Anterior cingulate cortex (tissue), 58 donors: ENCODE results near the gene CPHXL.

Source experiments
- DNase-seq, 58 donors: peaks; one replicate each; lab custom pipeline; 2025; lab: John Stamatoyannopoulos, UW

CPHXL gene

DNA sequence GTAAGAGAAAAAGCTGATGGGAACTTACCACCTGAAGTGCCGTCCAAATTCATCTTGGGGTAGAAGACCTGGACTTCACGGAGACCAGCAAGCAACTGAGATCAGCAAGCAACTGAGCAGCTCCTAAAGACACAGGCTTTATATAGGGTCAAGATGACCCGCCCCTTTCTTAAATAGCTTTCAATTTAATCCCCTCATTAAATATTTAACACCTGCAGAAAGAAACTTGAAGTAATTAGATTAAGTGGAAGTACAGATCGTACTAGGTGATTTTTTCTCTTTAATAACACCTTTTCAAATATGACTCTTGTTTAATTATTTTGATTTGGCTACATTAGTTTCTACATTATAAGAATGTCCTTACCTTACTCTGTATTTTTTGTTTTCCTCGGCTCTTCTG lies at the start of gene CPHXL:
Gene CPHXL, minus strand, starts transcription at position 101 of the 400 bp plus-strand sequence. Its CDS starts 48 bp downstream, at position 53.
- no peak for DNase-seq

DNA sequence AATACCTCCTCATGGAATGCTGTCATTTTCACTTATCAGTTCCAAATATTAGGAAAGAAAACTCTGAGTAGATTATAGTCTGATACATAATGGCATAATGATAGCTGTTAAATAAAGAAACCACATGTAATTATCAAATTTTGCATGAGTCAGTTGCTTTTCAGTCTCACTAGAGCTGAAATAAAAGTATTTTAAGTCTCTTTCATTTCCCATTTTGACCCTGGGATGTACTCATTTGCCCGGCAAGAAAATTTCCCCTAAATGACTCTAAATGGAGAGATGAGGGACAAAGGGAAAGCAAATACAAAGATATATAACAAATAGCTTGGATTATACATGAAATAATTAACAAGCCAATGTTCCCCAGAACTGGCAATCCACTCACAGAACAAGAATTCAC lies 47.9 kb upstream of the CPHXL start:
- DNase-seq = no peak

DNA sequence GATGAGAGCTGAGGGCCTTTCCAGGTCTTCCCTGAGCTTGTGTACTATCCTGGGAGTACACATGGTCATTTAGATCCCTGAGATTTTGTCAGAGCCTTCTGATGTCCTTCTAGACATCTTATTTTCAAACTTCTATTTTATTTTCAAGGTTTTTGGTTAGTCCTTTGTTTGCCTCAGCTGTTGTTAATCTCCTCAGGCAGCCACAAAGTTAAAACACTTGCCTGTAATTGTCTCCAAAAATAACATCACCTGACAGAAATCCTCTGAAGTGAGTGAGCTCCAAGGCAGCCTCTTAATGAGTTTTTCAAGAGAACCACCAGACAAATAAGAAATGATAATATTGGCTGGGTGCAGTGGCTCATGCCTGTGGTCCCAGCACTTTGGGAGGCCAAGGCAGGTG lies 43.8 kb upstream of the CPHXL start:
- DNase-seq = no peak

DNA sequence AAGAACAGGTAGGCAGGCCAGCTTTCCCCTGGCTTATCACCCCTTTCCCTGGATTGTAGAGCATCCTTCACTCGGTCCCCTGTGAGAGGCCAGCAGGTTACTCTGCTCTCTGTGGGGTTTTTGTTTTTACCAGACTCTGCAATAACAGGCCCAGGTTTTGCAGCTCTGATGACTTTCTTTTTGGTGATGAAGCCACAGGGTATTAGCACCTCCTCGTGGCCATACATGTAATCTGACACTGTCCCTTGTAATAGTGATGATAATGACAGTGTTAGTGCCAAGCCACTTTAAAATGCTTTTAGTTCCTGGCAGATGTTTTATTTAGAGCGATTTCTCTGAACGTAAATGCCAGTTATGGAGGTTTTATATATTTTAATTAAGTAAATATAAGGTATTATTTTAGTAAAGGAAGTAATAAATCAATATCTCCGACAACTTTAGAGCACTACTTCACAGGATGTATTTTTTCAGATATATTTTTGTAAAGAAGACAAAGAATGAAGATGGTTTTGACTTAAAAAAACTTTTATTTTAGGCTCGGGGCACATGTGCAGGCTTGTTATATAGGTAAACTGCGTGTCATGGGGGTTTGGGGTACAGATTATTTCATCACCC lies 38.0 kb upstream of the CPHXL start:
- DNase-seq = peak in 47 of 58 donors; percentile 2 to 69 (median 31)

DNA sequence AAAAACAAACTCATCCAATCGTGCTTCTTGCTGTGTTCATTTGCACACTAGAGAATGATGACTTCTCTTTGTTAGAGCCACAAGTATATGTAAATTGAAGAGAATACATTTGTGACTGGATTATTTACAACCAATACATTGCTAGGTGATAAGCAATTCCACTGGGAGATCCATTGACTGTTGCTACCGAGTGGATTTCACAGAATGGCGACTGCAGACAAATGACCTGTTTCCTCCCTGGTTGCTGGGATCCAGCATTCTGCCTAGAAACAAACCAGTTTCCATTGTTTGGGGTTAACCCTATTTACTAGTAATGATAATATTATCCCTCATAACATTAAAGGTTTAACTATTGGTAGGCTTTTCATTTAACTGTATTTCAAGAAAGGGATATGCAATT lies 36.9 kb upstream of the CPHXL start:
- DNase-seq = no peak

DNA sequence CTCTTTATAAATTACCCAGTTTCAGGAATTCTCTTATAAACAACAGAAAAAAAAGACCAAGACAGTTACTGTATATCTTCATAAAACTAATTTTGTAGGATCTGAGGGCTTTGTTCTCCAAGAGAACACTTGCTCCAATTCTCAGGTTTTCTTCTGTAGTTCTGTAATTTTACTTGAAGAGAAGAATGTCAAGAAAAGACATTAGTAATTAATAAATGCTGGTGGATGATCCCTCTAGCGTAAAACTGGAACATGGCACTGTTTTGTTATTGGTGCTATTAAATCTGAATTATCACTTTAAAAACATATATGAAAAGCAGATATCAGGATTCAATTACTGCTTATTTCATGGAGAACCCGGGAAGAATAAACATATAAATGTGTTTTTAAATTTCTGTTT lies 36.5 kb upstream of the CPHXL start:
- no peak for DNase-seq

DNA sequence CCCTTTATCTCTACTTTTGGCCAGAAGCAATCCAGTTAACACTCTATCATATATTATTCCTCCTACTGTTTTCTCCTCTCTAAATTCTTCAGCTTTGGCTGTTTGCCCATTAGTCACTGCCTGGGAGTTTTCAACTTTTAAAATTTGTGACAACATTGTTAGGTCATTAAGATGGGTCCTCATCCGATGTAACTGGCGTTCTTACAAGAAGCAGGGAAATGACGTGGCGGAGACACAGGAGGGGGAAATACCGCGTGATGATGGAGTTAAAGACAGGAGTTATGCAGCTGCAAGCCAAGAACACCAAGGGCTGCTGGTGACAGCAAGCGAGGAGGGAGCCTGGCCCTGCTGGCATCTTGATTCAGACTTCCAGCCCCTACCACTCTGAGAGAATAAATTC lies 34.8 kb upstream of the CPHXL start:
- DNase-seq = no peak

DNA sequence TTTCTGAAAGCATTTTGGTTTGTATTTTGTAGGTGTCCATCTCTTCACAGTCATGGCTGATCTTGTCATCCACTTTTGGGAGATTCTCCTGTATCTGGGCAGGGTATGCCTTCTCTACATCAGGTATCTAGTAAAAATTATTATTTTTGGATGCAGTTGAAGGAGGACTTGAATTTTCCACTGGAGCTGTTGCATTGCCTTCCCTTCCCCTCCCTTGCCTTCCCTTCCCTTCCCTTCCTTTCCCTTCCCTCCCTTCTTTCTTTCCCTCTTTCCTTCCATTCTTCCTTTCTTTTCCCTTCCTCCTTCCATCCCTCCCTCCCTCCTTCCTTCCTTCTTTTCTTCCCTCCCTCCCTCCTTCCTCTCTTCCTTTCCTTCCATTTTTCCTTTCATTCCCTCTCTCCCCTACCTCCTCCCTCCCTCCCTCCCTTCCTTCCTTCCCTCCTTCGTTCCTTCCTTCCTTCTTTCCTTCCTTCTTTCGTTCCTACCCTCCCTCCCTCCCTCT lies 33.8 kb upstream of the CPHXL start:
- DNase-seq = no peak

DNA sequence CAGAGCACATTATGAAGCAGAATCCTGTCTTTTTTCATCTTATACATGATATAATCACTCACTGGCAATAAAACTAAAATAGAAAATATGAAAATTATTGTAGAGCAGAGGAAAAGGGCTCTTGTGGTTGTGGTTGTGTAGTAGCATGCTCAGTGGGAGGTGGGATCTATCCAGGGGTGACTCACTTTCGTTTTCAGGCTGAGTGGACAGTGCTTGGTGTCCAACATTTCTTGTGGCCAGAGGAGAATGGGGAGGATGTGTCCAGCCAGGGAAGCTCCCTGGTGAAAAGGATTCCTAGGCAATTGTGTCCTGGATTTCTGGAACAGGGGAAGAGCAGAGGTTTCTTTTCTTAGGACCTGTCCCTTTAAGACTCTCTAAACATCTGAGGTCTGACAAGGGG lies 31.9 kb upstream of the CPHXL start:
- DNase-seq = no peak

DNA sequence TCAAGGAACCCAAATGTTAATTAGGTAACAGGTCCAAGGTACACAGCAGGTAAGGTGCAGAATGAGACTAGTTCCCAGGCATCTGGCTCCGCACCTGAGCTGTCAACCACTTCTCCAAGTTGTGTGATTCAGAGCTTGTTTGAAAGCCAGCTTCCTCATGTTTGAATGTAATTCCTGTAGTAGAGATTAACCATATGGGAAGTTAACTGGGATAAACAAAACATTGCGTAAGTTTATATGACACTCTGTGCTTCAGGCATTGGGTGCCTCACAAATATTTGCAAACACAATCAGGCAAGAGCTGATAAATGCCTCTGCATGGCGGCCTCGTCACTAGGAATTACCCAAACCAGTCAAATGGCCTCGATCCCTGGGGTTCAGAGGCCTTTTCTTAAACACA lies 27.9 kb upstream of the CPHXL start:
- no peak for DNase-seq

DNA sequence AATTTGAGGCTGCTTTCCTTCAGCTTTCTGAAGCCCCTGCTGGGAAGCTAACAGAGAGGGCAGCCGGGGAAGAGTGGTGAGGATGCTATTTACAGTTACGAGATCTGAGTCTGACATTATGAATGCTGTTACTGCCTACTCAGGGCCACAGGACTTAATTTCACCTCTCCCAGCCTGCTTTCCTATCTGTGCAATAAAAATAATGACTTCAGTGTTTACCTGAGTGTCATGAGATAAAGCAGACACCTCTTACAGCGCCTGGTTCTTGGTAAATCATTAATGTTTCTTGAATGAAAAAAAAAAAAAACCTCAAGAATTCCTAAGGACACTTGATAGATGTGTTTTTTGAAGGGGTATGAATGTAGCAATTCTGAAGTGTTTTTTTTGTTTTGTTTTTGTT lies 24.2 kb upstream of the CPHXL start:
- DNase-seq = no peak

DNA sequence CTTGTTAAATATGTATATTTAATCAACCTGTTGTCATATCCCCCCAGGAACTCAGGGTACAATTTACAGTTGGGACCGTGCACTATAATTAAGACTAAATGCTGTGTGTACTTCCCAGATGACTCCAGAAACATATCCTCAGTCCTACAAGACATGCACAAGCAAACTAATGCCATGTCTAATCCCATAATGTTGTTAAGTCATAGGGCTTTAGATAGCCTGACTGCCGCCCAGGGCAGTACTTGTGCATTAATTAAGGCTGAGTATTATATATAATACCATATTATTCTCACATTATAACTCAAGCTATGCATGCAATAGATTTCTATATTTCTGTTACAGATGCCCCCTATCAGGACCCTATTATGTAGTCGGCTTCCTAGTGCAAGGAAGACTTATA lies 20.1 kb upstream of the CPHXL start:
- DNase-seq = no peak

DNA sequence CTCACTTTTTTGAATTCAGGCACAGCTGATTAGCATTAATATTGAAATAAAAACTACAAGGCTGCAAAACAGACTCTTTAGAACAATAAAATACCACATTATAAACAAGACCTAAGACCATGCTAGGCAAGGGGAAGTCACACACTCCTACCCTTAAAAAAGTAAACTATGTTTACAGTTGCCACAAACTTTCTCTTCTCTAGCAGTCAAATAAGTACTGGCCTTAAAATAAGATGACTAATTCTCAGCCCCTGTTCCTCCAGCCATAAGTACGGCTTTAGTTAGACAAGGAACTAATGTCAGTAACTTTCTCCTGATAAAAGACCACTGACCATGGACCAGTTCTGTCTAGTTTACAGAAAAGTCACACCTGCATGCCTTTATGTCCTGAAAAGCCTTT lies 19.5 kb upstream of the CPHXL start:
- DNase-seq = no peak

DNA sequence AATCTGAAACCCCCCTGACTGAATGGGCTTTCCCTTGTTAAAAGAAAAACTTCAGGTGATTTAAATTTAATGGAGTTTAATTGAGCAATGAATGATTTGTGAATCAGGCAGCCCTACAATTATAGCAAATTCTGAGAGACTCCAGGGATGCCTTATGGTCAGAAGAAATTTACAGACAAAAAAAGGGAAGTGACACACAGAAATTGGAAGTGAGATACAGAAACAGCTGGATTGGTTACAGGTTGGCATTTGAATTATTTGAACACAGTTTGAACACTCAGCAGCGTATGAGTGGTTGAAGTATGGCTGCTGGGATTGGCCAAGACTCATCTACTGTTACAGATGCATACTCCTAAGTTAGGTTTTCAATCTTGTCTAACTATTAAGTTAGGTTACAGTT lies 19.0 kb upstream of the CPHXL start:
- DNase-seq = no peak

DNA sequence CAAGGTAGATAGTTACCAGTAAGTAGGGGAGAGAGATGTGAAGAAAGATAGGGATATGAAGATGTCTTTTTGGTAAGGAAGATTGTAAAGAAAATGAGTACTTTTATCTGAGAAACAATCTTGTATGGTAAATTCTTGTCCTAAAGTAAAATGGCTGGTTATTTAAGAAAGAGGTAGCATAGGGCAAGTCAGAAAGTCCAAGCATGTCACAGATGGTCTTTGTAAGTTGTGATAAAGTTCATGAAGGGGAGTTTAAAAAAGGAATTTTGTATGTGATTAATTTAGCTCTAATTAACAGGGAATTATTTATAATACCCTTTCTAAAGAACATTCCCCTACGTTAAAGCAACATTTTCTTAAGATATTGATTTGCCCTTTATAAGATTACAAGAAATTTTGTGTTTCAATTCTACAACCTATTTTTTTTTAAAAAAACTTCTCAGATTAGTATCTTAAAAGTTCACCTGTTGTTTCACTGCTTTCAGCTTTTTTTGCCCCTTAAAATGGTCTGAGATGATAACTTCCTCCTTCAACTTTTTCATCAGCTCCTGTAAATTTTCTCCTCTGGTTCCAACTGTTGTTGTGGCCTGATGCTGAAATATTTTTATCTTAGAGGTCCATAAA lies 16.2 kb upstream of the CPHXL start:
- DNase-seq = no peak

DNA sequence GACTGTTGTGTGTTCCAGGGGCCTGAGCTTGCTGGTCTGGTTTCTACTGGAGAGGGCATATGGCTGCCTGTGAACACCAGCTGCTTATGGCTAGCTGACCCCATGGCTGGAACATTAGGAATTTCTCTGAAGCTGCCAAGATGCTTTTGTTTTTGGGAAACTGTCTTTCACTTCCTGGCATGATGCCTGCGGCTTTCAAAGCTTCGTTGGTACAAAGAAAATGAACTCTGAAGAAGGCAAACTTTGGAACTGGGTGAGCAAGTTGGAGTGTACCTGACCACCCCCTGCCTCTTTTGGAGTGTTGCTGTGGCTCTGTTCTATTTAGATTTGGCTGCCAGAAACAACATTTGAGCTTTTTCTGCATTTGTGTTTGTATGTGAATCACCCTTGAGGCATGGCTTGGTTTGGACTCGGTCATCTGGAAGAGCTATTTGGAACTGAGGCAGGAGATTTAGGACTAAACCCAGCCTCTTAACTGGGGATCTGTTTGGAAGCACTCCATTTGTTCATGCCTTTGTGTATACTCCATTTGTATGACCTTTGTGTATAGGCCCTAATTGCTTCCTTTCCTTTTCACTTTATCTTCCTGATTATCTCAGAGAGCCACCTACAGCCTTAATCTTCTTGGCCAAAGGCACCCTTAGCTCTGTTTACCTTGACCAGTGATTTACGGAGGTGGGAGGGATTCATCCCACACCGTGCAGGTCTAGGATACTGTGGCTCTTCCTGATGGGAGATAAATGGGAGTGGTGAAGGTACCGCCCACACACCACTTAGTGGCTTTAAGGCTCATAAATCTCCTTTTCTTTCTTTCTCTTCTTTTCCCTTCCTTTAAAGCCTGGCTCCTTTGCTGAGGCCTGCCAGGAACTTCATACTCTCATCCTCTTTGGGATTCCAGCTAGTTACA lies 7.3 kb upstream of the CPHXL start:
- DNase-seq = peak in 33 of 58 donors; percentile 1 to 60 (median 12)

DNA sequence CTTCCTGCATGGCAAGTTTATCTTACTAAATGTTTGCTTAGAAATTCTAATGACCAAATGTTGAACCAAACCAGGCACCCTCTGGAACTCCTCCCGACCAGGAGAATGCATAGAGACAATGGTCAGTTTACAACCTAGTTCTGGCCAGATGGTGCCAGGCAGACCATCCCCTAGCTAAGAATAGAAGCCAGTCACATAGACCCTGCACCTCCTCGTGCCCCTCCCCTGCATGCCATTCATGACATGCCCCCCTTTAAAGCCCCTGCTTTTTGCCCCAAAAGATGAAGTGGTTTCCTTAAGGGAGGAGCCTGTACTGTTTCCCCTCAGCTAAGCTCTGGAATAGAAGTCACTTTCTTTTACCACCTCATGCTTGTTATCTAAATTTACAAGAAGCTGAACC lies 6.6 kb upstream of the CPHXL start:
- no peak for DNase-seq

DNA sequence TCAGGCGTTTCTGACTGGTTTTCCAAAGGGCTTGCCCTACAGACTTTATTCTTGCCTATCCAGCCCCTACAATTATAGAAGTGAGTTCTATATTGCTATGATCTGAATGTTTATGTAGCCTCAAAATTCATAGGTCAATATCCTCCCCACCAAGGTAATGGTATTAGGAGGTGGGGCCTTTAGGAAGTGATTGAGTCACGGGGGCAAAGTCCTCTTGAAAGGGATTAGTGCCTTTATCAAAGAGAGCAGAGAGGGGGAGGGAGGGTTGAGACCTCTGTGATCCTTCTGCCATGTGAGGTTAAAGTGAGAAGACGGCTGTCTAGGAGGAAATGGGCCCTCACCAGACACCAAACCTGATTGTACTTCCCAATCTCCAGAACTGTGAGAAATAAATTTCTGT lies 931 bp upstream of the CPHXL start:
- no peak for DNase-seq

DNA sequence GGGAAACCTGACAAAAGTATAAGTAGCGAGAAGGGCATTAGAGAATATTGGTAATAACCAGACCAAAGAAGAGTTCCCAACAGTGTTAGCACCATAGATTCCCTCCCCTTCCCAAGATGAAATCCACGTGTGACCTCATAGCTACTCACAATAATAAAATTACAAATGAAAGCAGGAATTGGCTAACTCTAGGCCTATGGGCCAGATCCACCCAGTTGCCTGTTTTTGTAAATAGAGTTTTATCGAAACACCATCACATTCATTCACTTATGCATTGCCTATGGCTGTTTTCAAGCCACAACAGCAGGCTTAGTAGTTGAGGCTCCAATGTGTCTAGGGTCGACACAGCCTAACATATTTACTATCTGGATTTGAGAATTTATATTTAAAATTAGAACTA lies 7.8 kb downstream of the CPHXL start:
- no peak for DNase-seq

DNA sequence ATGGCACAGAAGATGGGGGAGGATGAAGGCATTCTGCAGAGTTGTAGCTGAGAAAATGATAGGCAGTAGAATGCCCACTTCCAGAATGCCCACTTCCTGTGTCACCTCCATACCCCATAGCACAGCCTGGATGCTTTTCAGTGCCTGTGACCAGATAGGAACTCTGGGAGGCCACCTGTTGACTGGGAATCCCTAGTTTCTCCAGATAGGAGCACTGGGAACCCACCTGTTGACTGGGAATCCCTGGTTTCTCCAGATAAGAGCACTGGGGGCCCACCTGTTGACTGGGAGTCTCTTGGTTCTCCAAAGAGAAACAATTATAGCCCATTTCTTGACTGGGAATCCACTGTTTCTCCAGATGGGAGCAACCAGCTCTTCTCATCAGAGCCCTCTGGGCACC lies 11.6 kb downstream of the CPHXL start:
- DNase-seq = no peak

DNA sequence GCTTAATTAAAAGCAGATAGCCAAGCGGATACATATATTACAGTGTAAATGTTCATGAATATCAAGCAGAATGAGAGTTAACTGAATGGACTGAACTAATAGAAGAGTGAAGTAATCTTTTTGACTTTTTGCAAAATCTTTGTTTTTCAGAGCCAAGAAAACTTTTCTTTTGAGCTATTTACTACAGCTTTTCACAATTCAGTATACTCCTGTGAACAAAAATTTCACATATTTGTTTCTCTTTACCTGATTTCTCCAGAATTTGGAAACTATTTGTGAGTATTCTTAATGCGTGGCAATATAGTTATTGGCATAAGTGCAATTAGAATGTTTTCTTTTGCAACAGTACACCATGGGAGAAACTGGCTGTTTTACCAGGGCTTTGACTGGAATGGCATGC lies 15.9 kb downstream of the CPHXL start:
- DNase-seq = no peak

DNA sequence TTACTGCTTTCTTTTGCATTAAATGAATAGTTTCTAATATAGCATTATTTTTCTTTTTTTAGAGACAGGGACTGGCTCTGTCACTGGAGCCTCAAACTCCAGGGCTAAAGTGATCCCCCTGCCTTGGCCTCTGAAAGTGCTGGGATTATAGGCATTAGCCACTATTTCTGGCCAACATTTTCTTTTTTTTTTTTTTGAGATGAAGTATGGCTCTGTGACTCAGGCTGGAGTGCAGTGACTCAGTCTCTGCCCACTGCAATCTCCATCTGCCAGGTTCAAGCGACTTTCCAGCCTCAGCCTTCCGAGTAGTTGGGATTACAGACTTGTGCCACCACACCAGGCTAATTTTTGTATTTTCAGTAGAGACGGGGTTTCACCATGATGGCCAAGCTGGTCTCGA lies 23.0 kb downstream of the CPHXL start:
- DNase-seq = no peak
